ENCODE measurements around the gene ABCB9.

DNA sequence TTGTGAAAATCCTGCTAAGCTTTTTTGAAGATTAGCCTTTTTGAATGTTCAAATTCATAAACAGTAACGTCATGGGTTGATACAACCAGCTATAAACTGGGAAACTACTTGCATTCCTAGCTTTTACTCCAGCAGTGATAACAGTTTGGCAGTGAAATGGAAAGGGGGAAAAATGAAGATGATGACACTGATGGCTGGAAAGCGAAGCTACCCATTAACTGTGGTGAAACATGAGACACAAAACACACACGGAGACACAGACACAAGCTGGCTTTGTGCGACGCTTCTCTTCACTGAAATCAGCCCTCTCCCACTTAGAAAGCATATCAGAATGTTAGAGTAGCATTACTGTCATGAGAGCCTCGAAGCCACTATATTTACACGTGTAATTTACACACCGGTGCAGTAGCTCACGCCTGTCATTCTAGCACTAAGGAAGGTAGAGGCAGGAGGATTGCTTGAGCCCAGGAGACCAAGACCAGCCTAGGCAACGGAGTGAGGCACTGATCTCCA, 86.1 kb downstream of the ABCB9 start:
- TF ChIP-seq, protein P1, sequence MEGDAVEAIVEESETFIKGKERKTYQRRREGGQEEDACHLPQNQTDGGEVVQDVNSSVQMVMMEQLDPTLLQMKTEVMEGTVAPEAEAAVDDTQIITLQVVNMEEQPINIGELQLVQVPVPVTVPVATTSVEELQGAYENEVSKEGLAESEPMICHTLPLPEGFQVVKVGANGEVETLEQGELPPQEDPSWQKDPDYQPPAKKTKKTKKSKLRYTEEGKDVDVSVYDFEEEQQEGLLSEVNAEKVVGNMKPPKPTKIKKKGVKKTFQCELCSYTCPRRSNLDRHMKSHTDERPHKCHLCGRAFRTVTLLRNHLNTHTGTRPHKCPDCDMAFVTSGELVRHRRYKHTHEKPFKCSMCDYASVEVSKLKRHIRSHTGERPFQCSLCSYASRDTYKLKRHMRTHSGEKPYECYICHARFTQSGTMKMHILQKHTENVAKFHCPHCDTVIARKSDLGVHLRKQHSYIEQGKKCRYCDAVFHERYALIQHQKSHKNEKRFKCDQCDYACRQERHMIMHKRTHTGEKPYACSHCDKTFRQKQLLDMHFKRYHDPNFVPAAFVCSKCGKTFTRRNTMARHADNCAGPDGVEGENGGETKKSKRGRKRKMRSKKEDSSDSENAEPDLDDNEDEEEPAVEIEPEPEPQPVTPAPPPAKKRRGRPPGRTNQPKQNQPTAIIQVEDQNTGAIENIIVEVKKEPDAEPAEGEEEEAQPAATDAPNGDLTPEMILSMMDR (IDR thresholded peaks at IDR 0.05): no peak
- no peak for TF ChIP-seq POLR2AphosphoS5 (IDR thresholded peaks at IDR 0.05; ENCODE audit: low read depth, low read length)
